Hepatocyte (in vitro differentiated cells): Measurements from ENCODE around the gene RNF130.

Experiments
- EZH2 ChIP-seq: fragments of 200-600 bp; sonication (generic); IDR thresholded peaks from 2 replicates; pipeline ENCODE4 v1.6.1; 2016; ENCODE audit warnings: antibody characterized with exemption, mild to moderate bottlenecking, borderline replicate concordance
- EZH2phosphoT487 ChIP-seq: fragments of 200-600 bp; sonication (generic); IDR thresholded peaks from one replicate; pipeline ENCODE4 v1.6.1; 2018; ENCODE audit warnings: antibody characterized with exemption, mild to moderate bottlenecking, low read depth, moderate library complexity; ENCODE audit not compliant: unreplicated experiment, severe bottlenecking
- TF ChIP-seq, protein P1 (sequence below): fragments of 200-600 bp; sonication (generic); IDR thresholded peaks from 2 replicates; pipeline ENCODE4 v1.5.1; 2016; ENCODE audit warnings: antibody characterized with exemption, mild to moderate bottlenecking; ENCODE audit not compliant: poor library complexity

DNA sequence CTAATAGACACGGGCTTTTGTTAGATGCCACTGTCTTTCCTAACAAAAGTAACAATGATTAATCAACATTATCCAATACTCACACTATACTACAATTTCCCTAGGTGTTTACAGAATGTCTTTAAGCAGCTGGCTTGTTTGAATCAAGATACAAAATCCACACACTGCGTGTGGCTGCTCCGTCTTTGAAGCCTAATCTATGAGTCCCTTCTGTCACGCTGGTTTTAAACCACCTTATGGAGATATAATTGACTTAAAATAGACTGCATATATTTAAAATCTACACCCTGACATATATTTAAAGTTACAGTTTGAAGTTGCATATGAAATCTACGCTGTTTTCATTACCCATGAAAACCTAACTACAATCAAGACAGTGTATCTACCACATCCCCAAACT is 89.9 kb downstream of the RNF130 start:
- TF ChIP-seq, protein P1, sequence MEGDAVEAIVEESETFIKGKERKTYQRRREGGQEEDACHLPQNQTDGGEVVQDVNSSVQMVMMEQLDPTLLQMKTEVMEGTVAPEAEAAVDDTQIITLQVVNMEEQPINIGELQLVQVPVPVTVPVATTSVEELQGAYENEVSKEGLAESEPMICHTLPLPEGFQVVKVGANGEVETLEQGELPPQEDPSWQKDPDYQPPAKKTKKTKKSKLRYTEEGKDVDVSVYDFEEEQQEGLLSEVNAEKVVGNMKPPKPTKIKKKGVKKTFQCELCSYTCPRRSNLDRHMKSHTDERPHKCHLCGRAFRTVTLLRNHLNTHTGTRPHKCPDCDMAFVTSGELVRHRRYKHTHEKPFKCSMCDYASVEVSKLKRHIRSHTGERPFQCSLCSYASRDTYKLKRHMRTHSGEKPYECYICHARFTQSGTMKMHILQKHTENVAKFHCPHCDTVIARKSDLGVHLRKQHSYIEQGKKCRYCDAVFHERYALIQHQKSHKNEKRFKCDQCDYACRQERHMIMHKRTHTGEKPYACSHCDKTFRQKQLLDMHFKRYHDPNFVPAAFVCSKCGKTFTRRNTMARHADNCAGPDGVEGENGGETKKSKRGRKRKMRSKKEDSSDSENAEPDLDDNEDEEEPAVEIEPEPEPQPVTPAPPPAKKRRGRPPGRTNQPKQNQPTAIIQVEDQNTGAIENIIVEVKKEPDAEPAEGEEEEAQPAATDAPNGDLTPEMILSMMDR, result no peak
- no peak for TF ChIP-seq EZH2
- no peak for TF ChIP-seq EZH2phosphoT487
